HG03039 (cell line): ENCODE data around the gene TCFL5.

ENCODE experiments used
- ATAC-seq: cut with Tn5 transposase; IDR thresholded peaks from one replicate; pipeline ENCODE4 v1.9.1; 2021; ENCODE audit warnings: mild to moderate bottlenecking, moderate library complexity; ENCODE audit not compliant: unreplicated experiment

TCFL5 gene

GRCh38 chr20:62896526-62896925, 34.9 kb upstream of the TCFL5 start:
- no peak for ATAC-seq

- ATAC-seq = no peak
These were observed 33.9 kb upstream of the TCFL5 start for GRCh38 chr20:62895539-62895938.

DNA sequence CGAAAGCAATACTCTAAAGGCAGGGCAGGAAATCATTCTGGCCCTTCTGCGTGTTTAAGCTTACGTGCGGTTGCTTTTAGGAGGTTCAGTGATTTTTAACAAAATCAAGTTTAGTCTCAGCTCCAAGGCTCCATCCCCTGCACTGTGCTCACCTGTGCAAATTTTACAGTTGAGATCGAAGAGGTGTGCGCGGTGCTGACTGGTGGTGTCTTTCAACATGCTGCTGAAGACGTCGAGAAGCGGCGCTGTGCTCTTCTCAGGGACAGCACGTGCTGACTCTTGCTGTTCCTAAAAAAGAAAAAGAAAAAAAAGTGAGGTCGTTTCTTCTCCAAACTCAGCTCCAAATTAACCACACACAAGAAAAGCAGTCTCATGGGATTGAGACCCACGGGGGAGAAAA, 32.6 kb upstream of the TCFL5 start:
- ATAC-seq = no peak

DNA sequence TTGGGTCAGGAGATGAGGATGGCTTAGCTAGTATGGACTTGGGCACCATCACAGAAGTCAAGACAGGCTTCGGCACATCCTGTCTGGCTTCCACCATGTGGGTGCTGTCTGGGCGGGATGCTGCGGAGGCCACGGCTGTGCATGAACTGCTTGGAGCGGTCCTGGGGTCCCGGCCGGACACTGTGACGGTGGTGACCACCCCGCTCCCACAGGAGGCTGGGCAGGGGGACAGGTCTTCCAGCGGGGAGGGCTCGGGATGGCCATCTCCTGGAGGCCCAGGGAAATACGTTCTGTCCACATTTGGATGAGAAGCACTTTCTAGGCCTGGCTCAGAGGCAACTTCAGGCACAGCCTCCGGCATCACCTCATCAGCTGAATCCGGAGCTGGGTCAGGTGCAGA, 32.1 kb upstream of the TCFL5 start:
- no peak for ATAC-seq

GRCh38 chr20:62892348-62893304, 31.0 kb upstream of the TCFL5 start:
- no peak for ATAC-seq

DNA sequence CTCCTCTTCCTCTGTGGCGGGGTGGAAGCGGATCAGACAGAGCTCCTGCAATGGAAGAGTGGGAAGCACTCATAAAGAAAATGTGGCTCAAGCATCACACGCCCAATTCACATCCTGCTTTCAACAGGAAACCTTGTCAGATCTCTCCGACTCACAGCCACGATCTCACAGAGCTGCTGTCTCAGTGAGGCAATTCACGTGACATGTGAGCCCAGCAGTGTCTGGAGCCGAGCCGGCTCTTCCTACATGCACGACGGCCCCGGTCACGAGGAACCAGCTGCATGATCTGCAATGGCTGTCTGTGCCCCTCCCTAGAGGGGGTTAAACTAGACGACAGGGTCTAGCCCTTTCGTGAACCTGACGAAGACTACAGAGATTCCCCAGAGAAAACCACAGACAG, 29.5 kb upstream of the TCFL5 start:
- no peak for ATAC-seq

DNA sequence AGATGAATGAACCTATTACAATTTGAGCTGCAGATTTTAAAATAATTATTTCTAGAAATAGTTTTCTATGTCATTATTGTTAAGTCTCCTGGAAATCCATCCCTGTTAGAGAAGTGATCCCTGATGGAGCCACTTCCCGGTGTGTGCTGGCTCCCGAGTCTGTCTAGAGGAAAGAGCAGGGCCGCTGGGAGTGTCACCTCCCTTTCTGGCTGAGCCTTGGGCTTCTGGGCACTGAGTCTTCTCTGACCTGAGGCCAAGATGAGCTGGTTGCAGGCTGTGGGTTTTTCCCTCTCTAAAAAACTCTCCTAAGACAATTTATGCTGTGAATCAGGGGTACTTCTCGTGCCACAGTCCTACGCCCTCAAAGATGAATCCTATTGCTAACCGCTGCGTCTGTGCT, 28.8 kb upstream of the TCFL5 start:
- ATAC-seq = no peak

DNA sequence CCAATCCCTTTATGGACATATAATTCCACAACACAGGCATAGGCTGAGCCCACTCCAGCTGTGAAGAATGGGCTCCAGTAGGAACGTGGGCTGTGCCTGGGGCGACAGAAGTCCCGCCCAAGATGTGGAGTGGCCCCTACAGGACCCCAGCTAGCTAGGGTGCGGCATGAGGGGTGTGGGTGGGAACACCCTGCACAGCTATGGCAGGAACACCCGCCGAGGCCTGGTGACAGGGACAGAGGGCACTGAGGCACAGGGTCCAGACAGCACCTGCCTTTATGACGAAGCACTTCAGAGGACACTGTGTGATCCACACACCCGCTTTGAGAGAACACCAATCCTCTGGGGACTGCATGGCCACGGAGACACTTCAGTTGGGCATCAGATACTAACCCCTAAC, 28.2 kb upstream of the TCFL5 start:
- no peak for ATAC-seq

DNA sequence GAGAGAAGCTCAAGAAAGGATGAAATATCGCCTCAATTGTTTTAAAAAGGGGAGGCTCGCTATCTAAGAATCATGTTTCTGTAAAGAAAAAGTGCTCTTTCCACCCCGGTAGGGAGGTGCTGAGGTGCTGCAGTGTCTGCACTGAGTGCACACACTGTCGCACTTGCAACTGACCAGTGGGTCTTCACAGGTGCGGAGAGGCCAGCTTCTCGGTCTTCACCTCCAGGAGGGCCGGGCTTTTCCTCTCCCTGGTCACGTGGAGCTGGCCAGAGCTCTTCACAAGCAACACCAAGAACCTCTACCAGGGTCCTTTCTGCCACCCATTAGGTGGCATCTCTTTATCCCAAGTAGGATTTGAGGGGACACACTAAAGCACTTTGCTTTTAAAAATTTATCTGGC, 27.8 kb upstream of the TCFL5 start:
- ATAC-seq = no peak

- no peak for ATAC-seq
These were observed 27.3 kb upstream of the TCFL5 start for GRCh38 chr20:62888910-62889309.

DNA sequence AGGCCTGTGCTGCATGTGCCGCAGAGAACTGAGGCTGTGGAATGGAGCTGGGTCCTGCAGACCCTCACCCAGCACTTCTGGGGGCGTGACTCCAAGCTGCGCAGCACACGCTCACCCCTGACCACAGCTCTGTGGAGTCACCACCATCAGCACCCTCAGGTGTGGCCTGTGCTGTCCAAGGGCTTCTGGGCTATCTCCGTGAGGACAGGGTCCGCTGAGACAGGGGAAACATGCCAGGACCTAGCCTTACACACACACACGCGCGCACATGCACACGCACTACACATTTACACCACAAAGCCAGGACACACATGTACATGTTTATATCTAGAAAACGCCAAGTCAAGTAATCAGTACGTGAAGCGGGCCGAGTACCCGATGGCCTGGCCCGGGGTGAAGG, 26.8 kb upstream of the TCFL5 start:
- no peak for ATAC-seq

DNA sequence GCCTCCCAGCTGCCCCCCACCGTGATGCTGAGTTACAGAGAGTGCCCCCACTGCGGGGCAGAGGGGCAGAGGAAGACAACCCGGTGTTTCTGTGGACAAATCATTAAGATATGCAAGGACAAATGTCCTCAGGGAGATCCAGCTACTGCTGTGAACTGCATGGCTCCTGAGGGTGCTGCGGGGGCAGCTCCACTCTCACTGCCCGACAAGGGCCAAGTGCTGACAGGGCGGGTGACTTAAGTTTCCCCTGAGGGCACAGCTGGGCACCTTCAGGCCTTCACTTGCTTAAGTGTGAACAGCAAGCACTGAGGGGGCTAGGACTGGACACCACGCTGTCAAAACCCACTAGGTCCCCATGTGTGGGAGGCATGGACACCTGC, 26.2 kb upstream of the TCFL5 start:
- ATAC-seq = no peak

GRCh38 chr20:62887152-62887859, 25.7 kb upstream of the TCFL5 start:
- ATAC-seq = no peak

DNA sequence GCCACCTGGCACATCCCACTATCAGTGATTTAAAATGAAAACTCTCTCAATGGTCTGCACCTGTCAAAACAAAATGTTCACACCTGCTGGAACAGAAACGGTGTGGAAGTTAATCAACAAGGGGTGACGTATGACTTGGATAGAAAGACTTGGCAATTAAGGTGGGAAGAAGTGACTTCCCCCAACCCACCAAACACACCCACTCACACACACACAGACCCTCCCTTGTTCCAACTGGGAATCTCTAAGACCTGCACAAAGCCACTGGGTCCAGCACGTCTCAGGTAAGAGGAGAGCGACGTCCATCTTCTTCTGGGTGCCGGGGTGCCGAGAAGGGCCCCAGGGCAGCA, 25.1 kb upstream of the TCFL5 start:
- no peak for ATAC-seq

- ATAC-seq = no peak
These were observed 24.5 kb upstream of the TCFL5 start for GRCh38 chr20:62885896-62886708.

DNA sequence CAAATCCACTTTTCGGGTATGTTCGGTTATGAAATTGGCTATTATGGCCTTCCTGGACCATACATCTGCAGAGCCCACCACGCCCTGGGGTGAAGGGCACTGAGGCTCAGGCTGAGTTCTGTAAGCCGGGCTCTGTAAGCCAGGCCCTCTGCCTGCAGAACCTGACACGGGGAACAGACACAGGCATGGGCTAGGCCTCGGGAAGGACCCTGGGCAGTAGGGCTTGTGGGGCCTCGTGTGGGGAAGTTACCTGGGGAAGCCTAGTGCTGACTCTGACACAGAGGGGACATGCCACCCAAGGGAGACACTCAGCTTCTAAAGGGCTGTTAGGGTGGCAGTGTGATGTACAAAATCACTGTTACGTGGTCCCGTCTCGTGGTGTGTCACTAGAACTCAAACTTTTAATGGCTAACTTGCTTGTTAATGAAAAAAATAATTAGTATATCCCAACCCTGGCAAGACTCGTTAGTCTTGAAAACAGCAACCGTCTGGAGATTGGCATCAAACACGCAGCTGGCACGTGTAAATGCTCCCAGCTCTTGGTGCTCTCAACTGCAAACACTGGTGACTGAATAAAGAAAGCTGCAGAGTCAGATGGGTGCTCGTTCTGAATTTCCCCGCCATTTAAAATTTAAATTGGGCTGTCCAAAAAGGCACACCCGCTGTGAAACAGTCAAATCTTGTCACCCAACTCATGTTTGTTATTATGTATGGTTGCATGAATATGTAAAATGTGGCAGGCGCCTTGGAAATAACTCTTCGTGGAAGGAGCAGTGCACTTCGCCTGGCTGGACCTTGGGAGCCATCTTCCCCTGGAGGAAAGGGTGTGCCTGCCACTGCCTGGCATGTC, 23.6 kb upstream of the TCFL5 start:
- ATAC-seq = no peak

GRCh38 chr20:62884556-62884955, 22.9 kb upstream of the TCFL5 start:
- ATAC-seq = no peak

GRCh38 chr20:62882426-62882825, 20.8 kb upstream of the TCFL5 start:
- ATAC-seq = no peak

- no peak for ATAC-seq
These were observed 20.2 kb upstream of the TCFL5 start for GRCh38 chr20:62881662-62882395.
